Measurements from ENCODE around the gene CDKN1C. TPM values are rescaled to one million over a fixed set of nuclear protein-coding genes. Genes with fewer than 3 reads are reported as not detected.
A peak's percentile ranks its signal among the peaks of the same experiment; 100 is the strongest.

CDKN1C gene
- total and polyA plus RNA-seq, 2 donors from 2014 or later, result 54.8 to 192 TPM

- Histone ChIP-seq H3K27me3 (ENCODE audit: control insufficient read depth, insufficient read depth, low read length) (no peaks in the 10 kb centered on the region), H3K9me3 (ENCODE audit: control insufficient read depth in 2 of 3, insufficient read depth in 1 of 3, low read length in 3 of 3) (no peaks in the 10 kb centered on the region), H3K27ac (ENCODE audit: low read depth in 2 of 2, low read length in 2 of 2) (no peak overlapping the region), H3K4me1 (ENCODE audit: control insufficient read depth in 2 of 3, insufficient read depth in 2 of 3, low read depth in 1 of 3, low read length in 3 of 3) (peaks cover 0 to 4% (median 0%) of the 10 kb centered on the region in 3 donors), H3K4me3 (ENCODE audit: low read length in 3 of 3) (no peak overlapping the region), H3K36me3 (ENCODE audit: control insufficient read depth in 2 of 3, insufficient read depth in 3 of 3, low read length in 3 of 3) (no peaks in the 10 kb centered on the region), H3K9ac (ENCODE audit: low read length in 3 of 3) (no peak overlapping the region)
- peak in 1 of 5 donors; percentile 60 for DNase-seq
- FAIRE-seq, result no peak
- no peak for TF ChIP-seq CTCF (IDR thresholded peaks at IDR 0.05; ENCODE audit: borderline replicate concordance, extremely low read depth, insufficient read depth)
- intact Hi-C loops (cut with DNase I), result no loop called here
Observed at GRCh38 chr11:2838091-2838490, 47.5 kb downstream of the CDKN1C start.

- H3K4me1 ChIP-seq (ENCODE audit: control insufficient read depth in 2 of 3, insufficient read depth in 2 of 3, low read depth in 1 of 3, low read length in 3 of 3), result peaks cover 0 to 4% (median 0%) of the 10 kb centered on the region in 3 donors
- no peak for TF ChIP-seq CTCF (IDR thresholded peaks at IDR 0.05; ENCODE audit: borderline replicate concordance, extremely low read depth, insufficient read depth)
- intact Hi-C loops (cut with DNase I), result no loop called here
- H3K9me3 ChIP-seq (ENCODE audit: control insufficient read depth in 2 of 3, insufficient read depth in 1 of 3, low read length in 3 of 3), result no peaks in the 10 kb centered on the region
- FAIRE-seq (no peak), DNase-seq (no peak)
- H3K4me3 ChIP-seq (ENCODE audit: low read length in 3 of 3), result no peak overlapping the region
- H3K27ac ChIP-seq (ENCODE audit: low read depth in 2 of 2, low read length in 2 of 2), result no peak overlapping the region
- H3K36me3 ChIP-seq (ENCODE audit: control insufficient read depth in 2 of 3, insufficient read depth in 3 of 3, low read length in 3 of 3), result no peaks in the 10 kb centered on the region
- H3K27me3 ChIP-seq (ENCODE audit: control insufficient read depth, insufficient read depth, low read length), result no peaks in the 10 kb centered on the region
- H3K9ac ChIP-seq (ENCODE audit: low read length in 3 of 3), result no peak overlapping the region
Observed at GRCh38 chr11:2837651-2838050, 47.9 kb downstream of the CDKN1C start.

- H3K9me3 ChIP-seq (ENCODE audit: control insufficient read depth in 2 of 3, insufficient read depth in 1 of 3, low read length in 3 of 3), result no peaks in the 10 kb centered on the region
- H3K27ac ChIP-seq (ENCODE audit: low read depth in 2 of 2, low read length in 2 of 2), result no peak overlapping the region
- H3K27me3 ChIP-seq (ENCODE audit: control insufficient read depth, insufficient read depth, low read length), result no peaks in the 10 kb centered on the region
- no peak overlapping the region for H3K4me3 ChIP-seq (ENCODE audit: low read length in 3 of 3)
- DNase-seq (peak; percentile 91 to 96 (median 93)), FAIRE-seq (no peak)
- TF ChIP-seq CTCF (IDR thresholded peaks at IDR 0.05; ENCODE audit: borderline replicate concordance, extremely low read depth, insufficient read depth), result no peak
- no peak overlapping the region for H3K9ac ChIP-seq (ENCODE audit: low read length in 3 of 3)
- H3K4me1 ChIP-seq (ENCODE audit: control insufficient read depth in 2 of 3, insufficient read depth in 2 of 3, low read depth in 1 of 3, low read length in 3 of 3), result peaks cover 0 to 4% (median 0%) of the 10 kb centered on the region in 3 donors
- no peaks in the 10 kb centered on the region for H3K36me3 ChIP-seq (ENCODE audit: control insufficient read depth in 2 of 3, insufficient read depth in 3 of 3, low read length in 3 of 3)
- intact Hi-C loops (cut with DNase I), result no loop called here
Observed at GRCh38 chr11:2837096-2837601, 48.4 kb downstream of the CDKN1C start.
